Measurements from ENCODE around the gene WNK2.

Gene WNK2

DNA sequence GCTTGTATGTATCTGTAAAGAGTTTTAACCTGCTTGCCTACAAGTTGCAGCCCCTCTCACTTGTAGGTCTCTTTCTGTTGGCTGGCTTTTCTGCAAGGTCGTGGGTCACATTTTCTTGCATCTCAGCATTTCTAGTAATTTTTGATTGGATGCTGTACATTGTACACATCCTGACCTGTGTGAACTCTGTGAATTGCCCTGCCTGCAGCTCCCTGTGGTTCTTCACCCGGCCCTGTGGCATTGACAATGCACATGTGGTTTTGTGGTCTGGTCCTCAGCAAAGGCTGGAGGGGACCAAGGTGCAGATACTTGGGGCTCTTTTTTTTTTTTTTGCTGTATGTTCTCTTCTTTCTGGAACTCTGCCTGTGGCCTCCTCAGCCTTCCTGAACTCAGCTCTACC, 53.6 kb downstream of the WNK2 start:
- Histone ChIP-seq H3K36me3 (ENCODE audit: control insufficient read depth, insufficient read depth, low read length) (no peaks in the 10 kb centered on the region), H3K4me3 (ENCODE audit: insufficient read depth, low read depth, low read length, poor library complexity, severe bottlenecking) (no peak overlapping the region), H3K27ac (ENCODE audit: insufficient read depth, low read length, poor library complexity, severe bottlenecking) (no peak overlapping the region), H3K4me1 (ENCODE audit: control insufficient read depth, insufficient read depth, low read length, poor library complexity, severe bottlenecking) (peaks cover 4% of the 10 kb centered on the region), H3K9me3 (ENCODE audit: control insufficient read depth, low read length) (peaks cover 4% of the 10 kb centered on the region), H3K27me3 (replicated peaks; ENCODE audit: control insufficient read depth, insufficient read depth, low read length, poor library complexity, severe bottlenecking) (no peaks in the 10 kb centered on the region)
- DNase-seq = no peak

DNA sequence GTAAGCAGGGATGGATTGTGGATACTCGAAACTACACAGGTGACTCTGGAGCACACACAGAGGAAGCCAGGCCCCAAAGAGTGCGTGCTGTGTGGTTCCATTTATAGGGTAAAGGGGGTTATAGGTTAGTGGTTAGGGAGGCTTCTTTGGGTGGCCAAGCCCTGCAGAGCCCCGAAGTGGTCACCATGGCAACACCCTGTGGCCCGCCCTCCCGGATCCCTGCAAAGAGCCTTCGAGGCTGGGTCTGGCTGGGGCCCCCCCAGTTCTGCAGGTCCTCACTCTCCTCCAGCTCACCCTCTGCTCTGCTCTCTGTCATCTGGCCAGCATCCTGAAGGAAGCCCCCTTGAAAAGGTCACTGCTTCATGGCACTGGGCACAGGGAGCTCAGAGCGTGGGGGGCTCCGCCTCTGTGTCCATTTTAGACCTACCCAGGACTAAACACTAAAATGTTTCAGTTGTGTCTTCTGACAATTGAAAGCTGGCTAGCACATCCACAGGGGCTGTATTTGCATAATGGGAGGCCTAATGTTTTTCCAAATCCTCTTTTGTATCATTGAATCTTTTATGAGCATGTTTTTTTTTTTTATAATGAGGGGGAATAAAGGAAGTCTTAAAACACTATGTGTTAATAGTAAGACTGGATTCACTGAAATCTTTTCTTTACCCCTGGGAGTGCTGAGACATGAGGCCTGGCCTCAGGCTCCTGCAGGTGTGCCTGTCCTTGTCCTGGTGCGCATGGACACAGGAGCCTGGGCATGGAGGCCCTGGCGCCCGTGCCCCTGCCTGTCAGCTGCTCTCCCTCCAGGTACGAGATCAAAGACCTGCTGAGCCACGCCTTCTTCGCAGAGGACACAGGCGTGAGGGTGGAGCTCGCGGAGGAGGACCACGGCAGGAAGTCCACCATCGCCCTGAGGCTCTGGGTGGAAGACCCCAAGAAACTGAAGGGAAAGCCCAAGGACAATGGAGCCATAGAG, 55.3 kb downstream of the WNK2 start:
- Histone ChIP-seq H3K4me1 (ENCODE audit: control insufficient read depth, insufficient read depth, low read length, poor library complexity, severe bottlenecking) (peaks cover 4% of the 10 kb centered on the region), H3K36me3 (ENCODE audit: control insufficient read depth, insufficient read depth, low read length) (no peaks in the 10 kb centered on the region), H3K9me3 (ENCODE audit: control insufficient read depth, low read length) (peaks cover 4% of the 10 kb centered on the region), H3K27me3 (replicated peaks; ENCODE audit: control insufficient read depth, insufficient read depth, low read length, poor library complexity, severe bottlenecking) (no peaks in the 10 kb centered on the region), H3K4me3 (ENCODE audit: insufficient read depth, low read depth, low read length, poor library complexity, severe bottlenecking) (no peak overlapping the region), H3K27ac (ENCODE audit: insufficient read depth, low read length, poor library complexity, severe bottlenecking) (no peak overlapping the region)
- no peak for DNase-seq

DNA sequence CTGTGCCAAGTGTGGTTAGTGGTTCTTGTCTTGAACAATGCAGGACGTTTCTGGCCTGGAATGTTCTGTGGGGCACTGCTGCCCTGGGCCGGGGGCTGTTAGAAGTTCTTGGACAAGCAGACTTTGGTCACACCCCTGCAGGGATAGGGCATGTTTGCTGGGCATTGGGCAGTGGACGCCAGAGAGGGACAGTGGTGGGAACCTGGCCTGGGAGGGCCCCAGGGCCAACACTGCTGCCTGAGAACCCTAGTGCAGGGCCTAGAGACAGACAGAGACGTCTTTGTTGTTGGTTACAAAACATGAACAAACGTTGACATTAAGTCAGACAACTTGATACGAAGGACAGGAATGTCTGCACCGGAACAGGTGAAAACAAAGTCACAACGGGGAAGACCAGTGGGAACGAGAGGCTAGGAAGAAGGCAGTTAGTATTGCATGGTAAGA, 57.0 kb downstream of the WNK2 start:
- no peak overlapping the region for H3K27ac ChIP-seq (ENCODE audit: insufficient read depth, low read length, poor library complexity, severe bottlenecking)
- no peaks in the 10 kb centered on the region for H3K36me3 ChIP-seq (ENCODE audit: control insufficient read depth, insufficient read depth, low read length)
- peaks cover 4% of the 10 kb centered on the region for H3K9me3 ChIP-seq (ENCODE audit: control insufficient read depth, low read length)
- no peaks in the 10 kb centered on the region for H3K27me3 ChIP-seq (replicated peaks; ENCODE audit: control insufficient read depth, insufficient read depth, low read length, poor library complexity, severe bottlenecking)
- H3K4me1 ChIP-seq (ENCODE audit: control insufficient read depth, insufficient read depth, low read length, poor library complexity, severe bottlenecking) = peaks cover 4% of the 10 kb centered on the region
- no peak overlapping the region for H3K4me3 ChIP-seq (ENCODE audit: insufficient read depth, low read depth, low read length, poor library complexity, severe bottlenecking)
- no peak for DNase-seq

DNA sequence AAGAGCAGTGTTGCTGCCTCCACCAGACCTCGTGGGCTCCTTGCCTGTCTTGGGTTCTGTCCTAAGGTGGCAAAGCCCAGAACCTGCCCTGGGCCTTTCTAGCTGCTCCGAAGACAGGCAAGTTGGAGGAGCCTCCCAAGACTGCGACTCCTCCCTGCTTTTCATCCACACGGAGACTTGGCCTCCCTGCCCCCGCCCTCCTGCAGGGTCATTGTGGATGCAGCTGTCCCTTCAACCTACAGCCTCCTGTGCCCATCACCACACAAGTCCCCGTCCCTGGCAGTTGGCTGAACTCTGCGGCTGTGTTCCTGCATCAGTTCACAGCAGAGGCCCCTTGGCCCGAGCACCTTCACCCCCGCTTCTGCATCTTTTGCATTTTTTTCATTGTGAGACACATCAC, 59.2 kb downstream of the WNK2 start:
- H3K27me3 ChIP-seq (replicated peaks; ENCODE audit: control insufficient read depth, insufficient read depth, low read length, poor library complexity, severe bottlenecking) = no peaks in the 10 kb centered on the region
- H3K4me1 ChIP-seq (ENCODE audit: control insufficient read depth, insufficient read depth, low read length, poor library complexity, severe bottlenecking) = no peaks in the 10 kb centered on the region
- no peak for DNase-seq
- H3K27ac ChIP-seq (ENCODE audit: insufficient read depth, low read length, poor library complexity, severe bottlenecking) = no peak overlapping the region
- H3K36me3 ChIP-seq (ENCODE audit: control insufficient read depth, insufficient read depth, low read length) = no peaks in the 10 kb centered on the region
- H3K4me3 ChIP-seq (ENCODE audit: insufficient read depth, low read depth, low read length, poor library complexity, severe bottlenecking) = no peak overlapping the region
- peaks cover under 1% of the 10 kb centered on the region for H3K9me3 ChIP-seq (ENCODE audit: control insufficient read depth, low read length)

GRCh38 chr9:93244101-93244500, 60.2 kb downstream of the WNK2 start:
- Histone ChIP-seq H3K9me3 (ENCODE audit: control insufficient read depth, low read length) (no peaks in the 10 kb centered on the region), H3K4me1 (ENCODE audit: control insufficient read depth, insufficient read depth, low read length, poor library complexity, severe bottlenecking) (no peaks in the 10 kb centered on the region), H3K4me3 (ENCODE audit: insufficient read depth, low read depth, low read length, poor library complexity, severe bottlenecking) (no peak overlapping the region), H3K27ac (ENCODE audit: insufficient read depth, low read length, poor library complexity, severe bottlenecking) (no peak overlapping the region), H3K27me3 (replicated peaks; ENCODE audit: control insufficient read depth, insufficient read depth, low read length, poor library complexity, severe bottlenecking) (no peaks in the 10 kb centered on the region), H3K36me3 (ENCODE audit: control insufficient read depth, insufficient read depth, low read length) (no peaks in the 10 kb centered on the region)
- no peak for DNase-seq

- H3K4me1 ChIP-seq (ENCODE audit: control insufficient read depth, insufficient read depth, low read length, poor library complexity, severe bottlenecking) = no peaks in the 10 kb centered on the region
- H3K36me3 ChIP-seq (ENCODE audit: control insufficient read depth, insufficient read depth, low read length) = no peaks in the 10 kb centered on the region
- no peaks in the 10 kb centered on the region for H3K9me3 ChIP-seq (ENCODE audit: control insufficient read depth, low read length)
- no peak overlapping the region for H3K4me3 ChIP-seq (ENCODE audit: insufficient read depth, low read depth, low read length, poor library complexity, severe bottlenecking)
- H3K27me3 ChIP-seq (replicated peaks; ENCODE audit: control insufficient read depth, insufficient read depth, low read length, poor library complexity, severe bottlenecking) = no peaks in the 10 kb centered on the region
- H3K27ac ChIP-seq (ENCODE audit: insufficient read depth, low read length, poor library complexity, severe bottlenecking) = no peak overlapping the region
- no peak for DNase-seq
Observed at GRCh38 chr9:93244510-93245436, 60.8 kb downstream of the WNK2 start.

DNA sequence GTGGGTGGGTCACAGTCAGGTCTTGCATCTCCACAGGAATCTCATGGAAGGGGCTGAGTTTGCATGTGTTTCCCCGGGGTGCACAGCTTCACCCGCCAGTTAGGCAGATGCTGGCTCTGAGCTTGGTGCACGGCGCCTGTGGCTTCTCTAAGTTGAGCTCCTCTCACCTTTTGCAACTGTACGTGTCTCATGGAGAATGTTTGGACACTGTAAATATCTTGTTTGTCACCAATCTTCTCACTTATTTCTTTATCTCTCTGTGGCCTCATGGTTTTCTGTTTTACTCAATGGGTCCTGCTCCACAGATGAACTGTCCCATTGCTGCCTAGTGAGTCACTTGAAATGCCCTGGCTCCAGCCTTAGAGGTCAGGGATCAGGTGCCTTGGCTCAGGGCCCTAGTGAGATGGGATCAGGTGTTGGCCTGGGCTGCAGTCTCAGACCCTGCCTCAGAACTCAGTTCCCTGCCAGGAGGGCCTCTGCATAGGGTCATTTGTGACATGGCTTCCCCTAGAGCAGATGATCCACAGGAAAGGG, 61.6 kb downstream of the WNK2 start:
- no peaks in the 10 kb centered on the region for H3K4me1 ChIP-seq (ENCODE audit: control insufficient read depth, insufficient read depth, low read length, poor library complexity, severe bottlenecking)
- no peak overlapping the region for H3K27ac ChIP-seq (ENCODE audit: insufficient read depth, low read length, poor library complexity, severe bottlenecking)
- H3K36me3 ChIP-seq (ENCODE audit: control insufficient read depth, insufficient read depth, low read length) = no peaks in the 10 kb centered on the region
- no peaks in the 10 kb centered on the region for H3K9me3 ChIP-seq (ENCODE audit: control insufficient read depth, low read length)
- no peak overlapping the region for H3K4me3 ChIP-seq (ENCODE audit: insufficient read depth, low read depth, low read length, poor library complexity, severe bottlenecking)
- DNase-seq = no peak
- no peaks in the 10 kb centered on the region for H3K27me3 ChIP-seq (replicated peaks; ENCODE audit: control insufficient read depth, insufficient read depth, low read length, poor library complexity, severe bottlenecking)

DNA sequence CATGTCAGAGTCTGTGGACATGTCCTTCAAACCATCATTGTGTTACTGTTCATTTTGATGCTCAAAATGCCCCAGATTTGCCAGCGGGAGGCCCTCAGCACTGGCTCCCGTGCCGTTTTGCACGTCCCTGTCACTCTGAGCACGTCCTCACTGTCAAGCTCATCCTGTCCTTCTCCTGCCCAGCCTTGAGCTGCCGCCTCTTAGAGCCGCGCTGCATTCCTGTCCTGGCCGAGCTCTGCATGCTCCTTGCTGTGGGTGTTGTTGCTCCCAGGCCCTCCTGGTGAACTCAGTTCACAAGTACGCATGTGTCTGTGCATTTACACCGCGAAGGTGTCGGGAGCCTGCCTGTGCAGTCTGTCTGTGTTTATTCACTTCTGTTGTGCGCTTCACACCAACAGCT, 62.2 kb downstream of the WNK2 start:
- Histone ChIP-seq H3K4me3 (ENCODE audit: insufficient read depth, low read depth, low read length, poor library complexity, severe bottlenecking) (no peak overlapping the region), H3K27ac (ENCODE audit: insufficient read depth, low read length, poor library complexity, severe bottlenecking) (no peak overlapping the region)

DNA sequence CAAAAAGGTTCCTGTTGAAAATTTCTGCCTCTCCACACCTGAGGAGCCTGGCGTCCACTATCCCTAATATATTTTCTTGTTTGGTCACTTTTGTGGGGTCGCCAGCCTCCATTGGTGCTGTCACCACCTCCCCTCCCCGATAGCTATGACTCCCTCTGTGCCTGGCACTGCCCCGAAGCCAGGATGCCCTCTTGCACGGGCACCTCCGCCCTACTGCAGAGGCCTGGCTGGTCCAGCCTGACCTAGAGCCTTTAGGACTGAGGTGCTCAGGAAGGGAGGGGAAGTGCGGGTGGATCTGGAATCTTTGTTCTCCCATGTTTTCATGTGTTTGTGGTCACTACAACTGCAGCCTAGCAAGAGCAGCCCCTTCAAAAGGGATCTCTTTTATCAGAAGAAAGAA, 62.6 kb downstream of the WNK2 start:
- Histone ChIP-seq H3K27me3 (replicated peaks; ENCODE audit: control insufficient read depth, insufficient read depth, low read length, poor library complexity, severe bottlenecking) (no peaks in the 10 kb centered on the region), H3K4me3 (ENCODE audit: insufficient read depth, low read depth, low read length, poor library complexity, severe bottlenecking) (no peak overlapping the region), H3K27ac (ENCODE audit: insufficient read depth, low read length, poor library complexity, severe bottlenecking) (no peak overlapping the region), H3K4me1 (ENCODE audit: control insufficient read depth, insufficient read depth, low read length, poor library complexity, severe bottlenecking) (no peaks in the 10 kb centered on the region), H3K9me3 (ENCODE audit: control insufficient read depth, low read length) (no peaks in the 10 kb centered on the region), H3K36me3 (ENCODE audit: control insufficient read depth, insufficient read depth, low read length) (no peaks in the 10 kb centered on the region)
- DNase-seq = no peak

More for the DNA sequence above, 62.2 kb downstream of the WNK2 start:
- H3K27me3 ChIP-seq (replicated peaks; ENCODE audit: control insufficient read depth, insufficient read depth, low read length, poor library complexity, severe bottlenecking) = no peaks in the 10 kb centered on the region
- no peak for DNase-seq
- no peaks in the 10 kb centered on the region for H3K4me1 ChIP-seq (ENCODE audit: control insufficient read depth, insufficient read depth, low read length, poor library complexity, severe bottlenecking)
- no peaks in the 10 kb centered on the region for H3K9me3 ChIP-seq (ENCODE audit: control insufficient read depth, low read length)
- H3K36me3 ChIP-seq (ENCODE audit: control insufficient read depth, insufficient read depth, low read length) = no peaks in the 10 kb centered on the region

Data from effector memory CD4-positive, alpha-beta T cell (primary cell).